Lower leg skin (tissue), 3 donors: ENCODE results near the gene CLMN.

Source experiments
- POLR2A ChIP-seq, 2 donors: fragments of 450-650 bp; IDR thresholded peaks; one replicate each; pipeline ENCODE4 v1.6.1; 2016 to 2017; ENCODE audit warnings: antibody characterized with exemption in 2 of 2, mild to moderate bottlenecking in 1 of 2, moderate library complexity in 1 of 2
- TF ChIP-seq, protein P1 (sequence below), 3 donors: fragments of 450-650 bp; IDR thresholded peaks; one replicate each; pipeline ENCODE4 v1.5.1; 2016; ENCODE audit warnings: antibody characterized with exemption in 3 of 3, mild to moderate bottlenecking in 3 of 3, moderate library complexity in 2 of 3

DNA sequence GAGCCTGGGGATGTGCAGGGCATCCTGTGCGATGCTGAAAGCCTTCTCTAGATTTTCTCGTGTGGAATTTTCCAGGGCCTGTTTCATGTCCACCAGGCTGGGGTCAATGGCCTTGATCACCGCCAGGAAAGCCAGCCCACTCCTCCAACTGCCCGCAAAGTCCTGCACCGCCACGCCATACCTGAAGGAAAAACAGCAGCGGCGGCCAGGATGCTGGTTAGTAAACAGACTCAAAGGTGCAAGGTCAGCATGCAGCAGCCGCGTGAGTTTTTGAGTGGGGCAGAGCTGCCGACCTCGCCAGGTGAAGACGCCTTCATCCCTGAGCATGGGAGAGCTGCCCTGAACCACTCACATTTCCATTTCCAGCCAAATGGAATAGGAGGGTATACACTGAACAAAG is 109.0 kb downstream of the CLMN start:
- TF ChIP-seq, protein P1, sequence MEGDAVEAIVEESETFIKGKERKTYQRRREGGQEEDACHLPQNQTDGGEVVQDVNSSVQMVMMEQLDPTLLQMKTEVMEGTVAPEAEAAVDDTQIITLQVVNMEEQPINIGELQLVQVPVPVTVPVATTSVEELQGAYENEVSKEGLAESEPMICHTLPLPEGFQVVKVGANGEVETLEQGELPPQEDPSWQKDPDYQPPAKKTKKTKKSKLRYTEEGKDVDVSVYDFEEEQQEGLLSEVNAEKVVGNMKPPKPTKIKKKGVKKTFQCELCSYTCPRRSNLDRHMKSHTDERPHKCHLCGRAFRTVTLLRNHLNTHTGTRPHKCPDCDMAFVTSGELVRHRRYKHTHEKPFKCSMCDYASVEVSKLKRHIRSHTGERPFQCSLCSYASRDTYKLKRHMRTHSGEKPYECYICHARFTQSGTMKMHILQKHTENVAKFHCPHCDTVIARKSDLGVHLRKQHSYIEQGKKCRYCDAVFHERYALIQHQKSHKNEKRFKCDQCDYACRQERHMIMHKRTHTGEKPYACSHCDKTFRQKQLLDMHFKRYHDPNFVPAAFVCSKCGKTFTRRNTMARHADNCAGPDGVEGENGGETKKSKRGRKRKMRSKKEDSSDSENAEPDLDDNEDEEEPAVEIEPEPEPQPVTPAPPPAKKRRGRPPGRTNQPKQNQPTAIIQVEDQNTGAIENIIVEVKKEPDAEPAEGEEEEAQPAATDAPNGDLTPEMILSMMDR (IDR thresholded peaks at IDR 0.05), result no peak
- no peak for TF ChIP-seq POLR2A (IDR thresholded peaks at IDR 0.05)
